Kasumi-1 (cell line): ENCODE measurements around the gene CUL9.

Source experiments
- DNase-seq, 2 experiments: peaks; one replicate each; lab custom pipeline; 2025; lab: John Stamatoyannopoulos, UW

CUL9 gene

GRCh38 chr6:43200541-43200940, 18.5 kb downstream of the CUL9 start:
- no peak for DNase-seq

- no peak for DNase-seq
These were observed 20.5 kb downstream of the CUL9 start for GRCh38 chr6:43202451-43202850.

GRCh38 chr6:43203029-43203717, 21.2 kb downstream of the CUL9 start:
- no peak for DNase-seq

- DNase-seq = no peak
These were observed 21.7 kb downstream of the CUL9 start for GRCh38 chr6:43203718-43204095.

- DNase-seq = no peak
These were observed 22.5 kb downstream of the CUL9 start for GRCh38 chr6:43204271-43205105.

- DNase-seq = no peak
These were observed 23.9 kb downstream of the CUL9 start for GRCh38 chr6:43205849-43206248.

- no peak for DNase-seq
These were observed 25.3 kb downstream of the CUL9 start for GRCh38 chr6:43207286-43207685.

GRCh38 chr6:43211955-43212354, 30.0 kb downstream of the CUL9 start:
- no peak for DNase-seq

- no peak for DNase-seq
These were observed 31.4 kb downstream of the CUL9 start for GRCh38 chr6:43213431-43213830.

GRCh38 chr6:43215066-43215465, 33.1 kb downstream of the CUL9 start:
- DNase-seq = no peak

GRCh38 chr6:43216200-43216599, 34.2 kb downstream of the CUL9 start:
- DNase-seq = no peak

GRCh38 chr6:43217351-43217750, 35.4 kb downstream of the CUL9 start:
- DNase-seq = no peak

- DNase-seq = no peak
These were observed 37.1 kb downstream of the CUL9 start for GRCh38 chr6:43219119-43219518.

GRCh38 chr6:43219814-43220213, 37.8 kb downstream of the CUL9 start:
- no peak for DNase-seq

- DNase-seq = no peak
These were observed 38.5 kb downstream of the CUL9 start for GRCh38 chr6:43220439-43220951.

- no peak for DNase-seq
These were observed 39.3 kb downstream of the CUL9 start for GRCh38 chr6:43221046-43221972.

GRCh38 chr6:43222418-43223059, 40.5 kb downstream of the CUL9 start:
- no peak for DNase-seq

- DNase-seq = no peak
These were observed 41.2 kb downstream of the CUL9 start for GRCh38 chr6:43223175-43223574.

GRCh38 chr6:43226192-43226851, 44.3 kb downstream of the CUL9 start:
- no peak for DNase-seq

- peak; percentile 35 to 45 for DNase-seq
These were observed 47.2 kb downstream of the CUL9 start, which contains the start of gene DNPH1 for GRCh38 chr6:43228951-43229802. Gene DNPH1, minus strand, starts transcription at chr6:43229481. Its CDS starts 25 bp downstream, at chr6:43229456.
